NCI-H2029 treated with DMSO at 0.1 percent for 48 hours (cell line): Measurements from ENCODE around the gene GPR78.
"Not testable (repeated sequence)": the region's sequence is repeated elsewhere in the genome, so short reads cannot be mapped to it uniquely, and the experiment has no call there.

ENCODE experiments used
- DNase-seq: peaks from one replicate; lab custom pipeline; 2025; lab: John Stamatoyannopoulos, UW

GPR78 gene

GRCh38 chr4:8564595-8564994, 15.6 kb upstream of the GPR78 start:
- DNase-seq: no peak

GRCh38 chr4:8568068-8568668, 12.0 kb upstream of the GPR78 start:
- no peak for DNase-seq

GRCh38 chr4:8570201-8570600, 10.0 kb upstream of the GPR78 start:
- DNase-seq: no peak

GRCh38 chr4:8571702-8572685, 8.2 kb upstream of the GPR78 start:
- no peak for DNase-seq

- DNase-seq: no peak
Measured at GRCh38 chr4:8573266-8573665, 6.9 kb upstream of the GPR78 start.

DNA sequence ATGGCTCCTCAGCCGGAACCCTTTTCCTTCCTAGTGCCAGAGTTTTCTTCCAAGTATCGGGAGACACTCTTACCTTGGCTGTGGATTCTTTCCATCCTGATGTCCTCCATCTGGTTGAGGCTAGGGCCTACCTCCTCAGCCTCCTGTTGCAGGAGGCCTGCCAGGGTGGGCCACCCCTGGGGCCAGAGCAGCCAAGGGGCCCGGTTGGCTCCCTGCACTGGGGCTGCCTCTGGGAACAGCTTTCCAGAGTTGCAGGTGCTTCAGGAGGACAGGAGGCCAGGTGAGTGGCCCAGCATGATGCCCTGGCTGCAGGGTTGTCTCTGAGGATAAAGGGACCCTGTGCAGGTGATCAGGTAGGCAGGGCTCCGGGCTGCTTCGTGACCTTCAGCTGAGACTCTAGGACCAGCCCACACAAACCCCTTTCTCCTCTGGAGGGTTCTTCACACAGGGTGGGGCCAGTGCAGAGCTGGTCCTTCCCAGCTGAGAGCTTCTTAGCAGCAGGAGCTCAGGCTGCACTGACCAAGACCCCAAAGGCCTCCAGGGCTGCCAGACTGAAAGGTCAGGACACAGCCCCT, 5.3 kb upstream of the GPR78 start:
- no peak for DNase-seq

DNA sequence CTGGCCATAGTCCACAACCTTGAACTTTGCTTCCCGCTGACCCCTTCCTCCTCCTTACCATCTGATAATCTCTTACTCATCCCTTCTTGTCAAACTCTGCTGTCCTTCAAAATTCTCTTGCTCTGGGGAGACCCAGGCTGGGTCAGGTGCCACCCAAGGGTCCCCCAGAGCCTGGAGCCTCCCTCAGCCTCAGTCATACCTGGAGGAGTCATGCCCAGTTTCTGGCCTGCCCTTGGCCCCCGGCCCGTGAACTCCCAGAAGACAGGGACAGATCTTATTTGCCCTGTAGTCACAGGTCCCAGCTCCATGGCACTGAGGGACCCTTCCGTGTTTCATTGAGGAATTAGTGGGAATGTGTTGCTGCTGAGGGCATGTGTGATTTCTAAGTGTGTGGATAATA, 4.7 kb upstream of the GPR78 start:
- no peak for DNase-seq

DNA sequence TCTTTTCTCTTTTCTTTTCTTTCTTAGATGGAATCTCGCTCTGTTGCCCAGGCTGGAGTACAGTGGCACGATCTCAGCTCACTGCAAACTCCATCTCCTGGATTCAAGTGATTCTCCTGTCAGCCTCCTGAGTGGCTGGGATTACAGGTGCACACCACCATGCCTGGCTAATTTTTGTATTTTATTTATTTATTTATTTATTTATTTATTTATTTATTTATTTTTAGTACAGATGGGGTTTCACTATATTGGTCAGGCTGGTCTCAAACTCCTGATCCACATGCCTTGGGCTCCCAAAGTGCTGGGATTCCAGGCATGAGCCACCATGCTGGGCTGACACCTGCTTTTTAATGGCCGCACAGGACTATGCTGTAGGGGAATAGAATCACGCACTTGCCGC, 3.6 kb upstream of the GPR78 start:
- DNase-seq: not testable (repeated sequence)

DNA sequence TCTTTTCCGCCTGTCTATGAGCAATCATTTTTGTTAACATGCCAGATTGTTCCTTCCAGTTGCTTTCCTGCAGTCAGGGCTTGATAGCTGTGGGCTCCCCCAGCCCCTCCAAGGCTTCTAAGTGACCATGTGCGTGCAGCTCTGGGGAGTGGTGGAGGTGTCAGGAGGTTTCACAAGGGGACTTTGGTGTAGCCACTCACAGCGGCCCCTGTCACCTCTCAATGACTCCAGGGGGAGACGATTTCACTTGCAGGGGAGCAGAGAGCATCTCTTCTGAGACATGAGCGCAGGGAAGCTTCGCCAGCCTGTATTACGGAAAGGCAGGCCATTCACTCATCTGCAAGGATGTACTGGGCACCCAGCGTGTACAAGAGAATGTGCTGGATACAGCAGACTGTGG, 3.1 kb upstream of the GPR78 start:
- no peak for DNase-seq

GRCh38 chr4:8577972-8578371, 2.2 kb upstream of the GPR78 start:
- DNase-seq: no peak

DNA sequence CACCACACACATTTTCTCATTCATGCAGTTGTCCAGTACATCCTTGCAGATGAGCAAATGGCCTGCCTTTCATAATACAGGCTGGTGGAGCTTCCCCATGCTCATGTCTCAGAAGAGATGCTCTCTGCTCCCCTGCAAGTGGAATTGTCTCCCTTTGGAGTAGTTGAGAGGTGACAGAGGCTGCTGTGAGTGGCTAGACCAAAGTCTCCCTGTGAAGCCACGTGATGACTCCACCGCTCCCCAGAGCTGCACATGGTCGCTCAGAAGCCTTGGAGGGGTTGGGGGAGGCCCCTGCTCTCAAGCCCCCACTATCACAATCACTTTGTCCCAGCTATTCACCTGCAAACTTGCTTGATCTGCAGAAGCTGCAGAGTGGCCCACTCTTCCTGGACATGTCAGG, 1.5 kb upstream of the GPR78 start:
- DNase-seq: no peak

DNA sequence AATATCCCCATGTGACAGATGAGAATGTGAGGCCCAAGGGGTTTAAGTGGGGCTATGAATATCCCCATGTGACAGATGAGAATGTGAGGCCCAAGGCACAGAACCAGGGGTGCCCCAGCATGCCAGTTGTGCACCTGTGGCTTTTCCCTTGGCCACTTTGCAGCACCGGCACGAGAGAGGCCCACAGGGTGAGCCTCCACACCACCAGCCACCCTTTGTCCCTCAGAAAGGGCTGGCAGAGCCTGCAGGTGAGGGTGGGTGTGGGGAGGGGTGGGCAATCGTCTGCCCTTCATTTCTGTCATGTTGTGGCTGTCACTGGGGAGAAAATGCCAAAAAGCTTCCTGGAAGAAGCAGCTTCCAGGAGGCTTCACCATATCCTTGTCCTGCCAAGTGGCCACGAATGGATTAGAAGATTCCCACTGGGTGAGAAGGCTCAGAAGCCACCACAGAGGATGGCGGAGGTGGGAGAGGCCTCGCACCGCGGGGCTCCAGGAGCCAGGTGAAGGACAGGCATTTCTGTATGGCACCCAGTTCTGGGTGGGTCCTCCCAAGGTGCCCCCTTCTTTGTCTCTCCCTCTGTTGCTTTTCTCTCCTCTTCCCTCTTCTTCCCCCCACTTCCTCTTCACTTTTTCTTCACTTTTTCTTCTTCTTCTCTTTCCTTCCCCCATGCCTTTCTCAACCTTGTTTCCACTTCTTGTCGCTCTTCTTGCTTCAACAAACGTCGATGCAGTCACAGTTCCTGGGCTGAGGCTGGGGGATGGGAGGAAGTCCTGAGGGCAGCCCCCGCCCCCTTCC, 469 bp upstream of the GPR78 start:
- no peak for DNase-seq

DNA sequence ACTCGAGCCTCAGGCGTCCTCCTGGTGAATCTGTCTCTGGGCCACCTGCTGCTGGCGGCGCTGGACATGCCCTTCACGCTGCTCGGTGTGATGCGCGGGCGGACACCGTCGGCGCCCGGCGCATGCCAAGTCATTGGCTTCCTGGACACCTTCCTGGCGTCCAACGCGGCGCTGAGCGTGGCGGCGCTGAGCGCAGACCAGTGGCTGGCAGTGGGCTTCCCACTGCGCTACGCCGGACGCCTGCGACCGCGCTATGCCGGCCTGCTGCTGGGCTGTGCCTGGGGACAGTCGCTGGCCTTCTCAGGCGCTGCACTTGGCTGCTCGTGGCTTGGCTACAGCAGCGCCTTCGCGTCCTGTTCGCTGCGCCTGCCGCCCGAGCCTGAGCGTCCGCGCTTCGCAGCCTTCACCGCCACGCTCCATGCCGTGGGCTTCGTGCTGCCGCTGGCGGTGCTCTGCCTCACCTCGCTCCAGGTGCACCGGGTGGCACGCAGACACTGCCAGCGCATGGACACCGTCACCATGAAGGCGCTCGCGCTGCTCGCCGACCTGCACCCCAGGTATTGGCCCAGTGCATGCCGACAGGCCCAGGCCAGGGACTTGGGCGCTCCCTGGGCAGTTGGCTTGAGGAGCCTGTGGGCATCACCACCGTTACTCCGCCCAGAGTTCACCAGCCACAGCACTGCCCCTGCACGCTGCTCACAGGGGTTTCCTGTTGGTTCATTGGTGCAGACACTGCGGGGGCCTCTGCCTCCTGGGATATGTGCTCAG, 1.1 kb downstream of the GPR78 start:
- no peak for DNase-seq

GRCh38 chr4:8582016-8582415, 1.8 kb downstream of the GPR78 start:
- no peak for DNase-seq

GRCh38 chr4:8582436-8582835, 2.2 kb downstream of the GPR78 start:
- DNase-seq: no peak

GRCh38 chr4:8582941-8583654, 2.9 kb downstream of the GPR78 start:
- DNase-seq: no peak

DNA sequence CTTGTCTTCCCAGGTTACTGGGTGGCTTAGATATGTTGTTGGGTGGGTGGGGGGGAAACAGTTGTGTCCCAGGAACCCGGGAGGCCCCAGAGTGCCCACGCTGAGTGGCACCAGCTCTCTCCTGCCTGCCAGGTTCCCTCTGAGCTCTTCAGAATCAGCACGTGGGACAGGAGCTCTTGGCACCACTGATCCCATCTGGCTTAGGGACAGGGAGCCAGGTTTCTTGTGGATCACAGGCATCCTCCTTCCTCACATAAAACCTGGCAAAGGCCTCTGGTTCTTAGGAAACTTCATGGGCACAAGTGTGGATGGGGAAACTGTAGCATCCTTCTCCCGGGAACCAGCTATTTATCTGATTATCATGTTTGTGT, 3.4 kb downstream of the GPR78 start:
- no peak for DNase-seq

DNA sequence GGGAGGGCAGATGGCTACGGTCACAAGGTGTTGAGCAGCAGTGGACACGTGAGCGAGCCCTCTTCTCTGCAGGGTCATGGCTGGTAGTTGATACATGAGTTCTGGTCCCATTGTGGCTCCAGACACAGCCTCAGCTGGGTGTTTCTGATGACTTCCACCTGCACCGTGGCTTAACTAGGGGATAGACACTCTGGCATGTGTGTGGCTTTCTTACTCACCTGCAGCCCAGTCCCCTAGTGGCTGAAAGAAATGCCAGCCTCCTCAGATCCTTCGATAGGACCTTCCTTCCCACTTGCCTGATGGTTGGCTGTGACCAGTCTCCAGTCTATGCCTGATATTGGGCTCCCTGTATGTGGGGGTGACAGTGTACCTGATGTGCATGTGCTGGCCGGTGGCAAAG, 5.0 kb downstream of the GPR78 start:
- no peak for DNase-seq

- DNase-seq: no peak
Measured at GRCh38 chr4:8585721-8586212, 5.6 kb downstream of the GPR78 start.

- no peak for DNase-seq
Measured at GRCh38 chr4:8586246-8586645, 6.1 kb downstream of the GPR78 start.
